Endothelial cell of umbilical vein (primary cell): ENCODE data around the gene TSPAN9. TPM values are rescaled to one million over a fixed set of nuclear protein-coding genes. Genes with fewer than 3 reads are reported as not detected.

ENCODE experiments used
- BruUV-seq: library from RNA; stranded (reverse); fragments of 400-500 nt; replicated peaks from 2 replicates; lab custom pipeline; 2021; lab: Mats Ljungman, UMichigan
- CTCF ChIA-PET: fragments of 300-600, 350-600 bp; sonication (Branson Sonifier 250); formaldehyde crosslinking; loops from one replicate; lab custom pipeline; 2021; ENCODE audit warnings: antibody characterized with exemption, inconsistent platforms; lab: Charles Lee
- POLR2A ChIA-PET: fragments of 300-600, 350-600 bp; sonication (Branson Sonifier 250); formaldehyde crosslinking; loops from one replicate; lab custom pipeline; 2021; ENCODE audit warnings: antibody characterized with exemption, inconsistent platforms; lab: Charles Lee
- DNase-seq: peaks from one replicate; pipeline ENCODE4 v3.0.0-alpha.2; 2011; ENCODE audit warnings: low read depth, low spot score
- FAIRE-seq: peaks from 2 replicates; lab custom pipeline; 2011; peaks lifted over from hg19 to GRCh38; lab: Jason Lieb, UNC
- H2AFZ ChIP-seq: 2 replicates; pipeline ENCODE4 v1.6.0; 2012; ENCODE audit warnings: low read depth, low read length, control low read depth, inconsistent platforms
- H3K27ac ChIP-seq: 2 replicates; pipeline ENCODE4 v1.5.1; 2011; ENCODE audit warnings: low read depth, mild to moderate bottlenecking, control low read depth, low read length, moderate library complexity; ENCODE audit not compliant: insufficient read depth
- H3K27me3 ChIP-seq, 2 experiments: 2 replicates each; pipeline versions ENCODE4 v1.6.0 to v1.6.1; 2011; ENCODE audit warnings: low read length in 2 of 2, mixed read lengths in 1 of 2; ENCODE audit not compliant: control insufficient read depth in 2 of 2, insufficient read depth in 2 of 2
- H3K36me3 ChIP-seq, 2 experiments: 2 replicates in 1 of 2; 3 replicates in 1 of 2; pipeline ENCODE4 v1.5.1; 2011; ENCODE audit warnings: low read length in 2 of 2, mild to moderate bottlenecking in 1 of 2, moderate library complexity in 1 of 2; ENCODE audit not compliant: control insufficient read depth in 2 of 2, insufficient read depth in 2 of 2; ENCODE audit errors: extremely low read depth in 1 of 2
- H3K4me1 ChIP-seq: 3 replicates; pipeline ENCODE4 v1.5.1; 2011; ENCODE audit warnings: mild to moderate bottlenecking, low read length; ENCODE audit not compliant: control insufficient read depth, insufficient read depth; ENCODE audit errors: extremely low read depth
- H3K4me2 ChIP-seq: 2 replicates; pipeline ENCODE4 v1.6.1; 2011; ENCODE audit warnings: low read length, control low read depth, mixed read lengths; ENCODE audit not compliant: insufficient read depth
- H3K4me3 ChIP-seq, 3 experiments: fragments of 200-600 bp in 1 of 3; sonication (generic), shearing (Covaris generic) in 1 of 3; replicated peaks in 1 of 3; 2 replicates each; pipeline ENCODE4 v1.5.1; 2011 to 2016; ENCODE audit warnings: control low read depth in 3 of 3, low read length in 3 of 3, mild to moderate bottlenecking in 2 of 3, inconsistent platforms in 1 of 3, low read depth in 1 of 3, moderate library complexity in 1 of 3; ENCODE audit not compliant: insufficient read depth in 1 of 3
- H3K79me2 ChIP-seq: 2 replicates; pipeline ENCODE4 v1.6.0; 2012; ENCODE audit warnings: low read length, inconsistent platforms; ENCODE audit not compliant: control insufficient read depth, insufficient read depth
- H3K9ac ChIP-seq: replicated peaks from 2 replicates; pipeline ENCODE3; 2011; ENCODE audit warnings: low read length, control low read depth; ENCODE audit not compliant: insufficient read depth; ENCODE audit errors: extremely low read depth
- H3K9me1 ChIP-seq: replicated peaks from 3 replicates; pipeline ENCODE4 v1.6.0; 2011; ENCODE audit warnings: mild to moderate bottlenecking, low read length; ENCODE audit not compliant: control insufficient read depth, insufficient read depth; ENCODE audit errors: extremely low read depth
- H3K9me3 ChIP-seq: replicated peaks from 2 replicates; pipeline ENCODE4 v1.5.1; 2012; ENCODE audit warnings: low read length, inconsistent platforms; ENCODE audit not compliant: control insufficient read depth, insufficient read depth
- H4K20me1 ChIP-seq: replicated peaks from 2 replicates; pipeline ENCODE3; 2011; ENCODE audit warnings: mild to moderate bottlenecking, low read length; ENCODE audit not compliant: control insufficient read depth, insufficient read depth; ENCODE audit errors: extremely low read depth
- EZH2 ChIP-seq: IDR thresholded peaks from 2 replicates; pipeline ENCODE4 v1.6.1; 2012; ENCODE audit warnings: borderline replicate concordance, low read depth, mild to moderate bottlenecking, moderate library complexity, low read length, inconsistent platforms; ENCODE audit not compliant: severe bottlenecking
- FOS ChIP-seq: IDR thresholded peaks from 2 replicates; pipeline ENCODE4 v1.6.1; 2011; ENCODE audit warnings: mild to moderate bottlenecking, low read length, moderate library complexity, borderline replicate concordance; ENCODE audit not compliant: insufficient read depth
- GATA2 ChIP-seq: IDR thresholded peaks from 2 replicates; pipeline ENCODE4 v1.7.0; 2011; ENCODE audit warnings: low read depth, mild to moderate bottlenecking, moderate library complexity, mixed read lengths, low read length; ENCODE audit not compliant: insufficient read length, insufficient read depth
- JUN ChIP-seq: IDR thresholded peaks from 2 replicates; pipeline ENCODE4 v1.6.1; 2011; ENCODE audit warnings: borderline replicate concordance, low read depth; ENCODE audit not compliant: insufficient read length, insufficient read depth
- MYC ChIP-seq: IDR thresholded peaks from one replicate; pipeline ENCODE4 v1.6.1; 2011; ENCODE audit warnings: mild to moderate bottlenecking, low read depth, low read length
- POLR2A ChIP-seq: IDR thresholded peaks from 2 replicates; pipeline ENCODE4 v1.6.1; 2012; ENCODE audit warnings: low read depth, mild to moderate bottlenecking, control low read depth, low read length
- POLR2AphosphoS5 ChIP-seq: IDR thresholded peaks from 2 replicates; pipeline ENCODE4 v1.6.1; 2012; ENCODE audit warnings: low read depth, mild to moderate bottlenecking, control low read depth, low read length, moderate library complexity; ENCODE audit not compliant: insufficient read depth
- dilution Hi-C: fragments of 300-500 bp; cut with MboI; formaldehyde crosslinking; loops from one replicate; pipeline ENCODE4 v1.15.0; 2019; ENCODE audit warnings: low sequenced_read_pairs; ENCODE audit not compliant: extremely low pct_ligation_motif_present
- intact Hi-C: fragments of 100-400 bp; cut with micrococcal nuclease; formaldehyde crosslinking; loops from one replicate; pipeline ENCODE4 v1.10.0; 2022
- polyA plus RNA-seq, 4 experiments: library from polyadenylated mRNA; depleted of rRNA in 3 of 4; stranded (reverse) in 3 of 4; unstranded in 1 of 4; fragments of >200 nt; gene quantifications; 2 replicates each; pipeline versions ENCODE4 v1.2.1 to v1.2.3, GENCODE V29; 2011 to 2012; ENCODE audit warnings: missing spikeins in 1 of 4
- total RNA-seq: library from RNA; stranded (reverse); gene quantifications from 2 replicates; pipeline ENCODE4 v1.2.3, GENCODE V29; 2021
- TF ChIP-seq, protein P1 (sequence below), 2 donors: IDR thresholded peaks; 1 replicate in 1 of 2; 2 replicates in 1 of 2; pipeline ENCODE4 v1.5.1; 2011; ENCODE audit warnings: low read length in 2 of 2, mild to moderate bottlenecking in 2 of 2, moderate library complexity in 2 of 2, control low read depth in 1 of 2, inconsistent platforms in 1 of 2, low read depth in 1 of 2; ENCODE audit not compliant: insufficient read depth in 1 of 2; ENCODE audit errors: extremely low read depth in 1 of 2
- TF ChIP-seq, protein P2 (sequence below): IDR thresholded peaks from 2 replicates; pipeline ENCODE4 v1.6.1; 2011; ENCODE audit not compliant: insufficient read depth, insufficient read length

The TSPAN9 gene
- total and polyA plus RNA-seq, 2 donors (not counting 3 experiments of a cell fraction or from before 2014, with no cell fraction given), result 43.3 to 66.8 TPM

GRCh38 chr12:3276226-3276625, 199.0 kb downstream of the TSPAN9 start:
- ChIA-PET CTCF (interaction anchor here (1.2 to 8.0 kb wide), 19 partner anchors 9 to 242 kb away, joined by 3 to 312 read pairs (median 14); no protein-coding TSS in a partner anchor), POLR2A (no interaction called here)
- no peak for DNase-seq
- FAIRE-seq, result no peak
- Histone ChIP-seq H3K9me3 (no peaks in the 10 kb centered on the region), H3K27me3 (no peaks in the 10 kb centered on the region), H3K79me2 (no peaks in the 10 kb centered on the region), H4K20me1 (no peaks in the 10 kb centered on the region), H3K4me3 (no peak overlapping the region), H3K27ac (no peak overlapping the region), H3K4me2 (no peak overlapping the region), H2AFZ (no peak overlapping the region), H3K9me1 (no peaks in the 10 kb centered on the region), H3K4me1 (no peaks in the 10 kb centered on the region), H3K36me3 (peaks cover 0 to 2% of the 10 kb centered on the region in 2 experiments), H3K9ac (no peak overlapping the region)
- TF ChIP-seq POLR2AphosphoS5 (no peak), JUN (no peak), FOS (no peak), POLR2A (no peak), GATA2 (no peak), EZH2 (no peak), MYC (no peak)
- TF ChIP-seq, protein P1, sequence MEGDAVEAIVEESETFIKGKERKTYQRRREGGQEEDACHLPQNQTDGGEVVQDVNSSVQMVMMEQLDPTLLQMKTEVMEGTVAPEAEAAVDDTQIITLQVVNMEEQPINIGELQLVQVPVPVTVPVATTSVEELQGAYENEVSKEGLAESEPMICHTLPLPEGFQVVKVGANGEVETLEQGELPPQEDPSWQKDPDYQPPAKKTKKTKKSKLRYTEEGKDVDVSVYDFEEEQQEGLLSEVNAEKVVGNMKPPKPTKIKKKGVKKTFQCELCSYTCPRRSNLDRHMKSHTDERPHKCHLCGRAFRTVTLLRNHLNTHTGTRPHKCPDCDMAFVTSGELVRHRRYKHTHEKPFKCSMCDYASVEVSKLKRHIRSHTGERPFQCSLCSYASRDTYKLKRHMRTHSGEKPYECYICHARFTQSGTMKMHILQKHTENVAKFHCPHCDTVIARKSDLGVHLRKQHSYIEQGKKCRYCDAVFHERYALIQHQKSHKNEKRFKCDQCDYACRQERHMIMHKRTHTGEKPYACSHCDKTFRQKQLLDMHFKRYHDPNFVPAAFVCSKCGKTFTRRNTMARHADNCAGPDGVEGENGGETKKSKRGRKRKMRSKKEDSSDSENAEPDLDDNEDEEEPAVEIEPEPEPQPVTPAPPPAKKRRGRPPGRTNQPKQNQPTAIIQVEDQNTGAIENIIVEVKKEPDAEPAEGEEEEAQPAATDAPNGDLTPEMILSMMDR (IDR thresholded peaks at IDR 0.05; ENCODE audit: extremely low read depth in 1 of 2, insufficient read depth in 1 of 2, low read depth in 1 of 2, low read length in 2 of 2), result no peak
- TF ChIP-seq, protein P2, sequence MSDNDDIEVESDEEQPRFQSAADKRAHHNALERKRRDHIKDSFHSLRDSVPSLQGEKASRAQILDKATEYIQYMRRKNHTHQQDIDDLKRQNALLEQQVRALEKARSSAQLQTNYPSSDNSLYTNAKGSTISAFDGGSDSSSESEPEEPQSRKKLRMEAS, result no peak
- intact Hi-C loops (loop anchor here (5.0 kb wide), 2 partner anchors 59 to 124 kb away; no protein-coding TSS in a partner anchor), dilution Hi-C loops (loop anchor here (5.0 to 10.0 kb wide), 2 partner anchors 144 to 201 kb away; partner anchors contain the start of gene TSPAN9)
- no TSS peak for BruUV-seq
